CD4-positive, alpha-beta T cell (primary cell): ENCODE results near the gene SLC16A12. TPM values are rescaled to one million over a fixed set of nuclear protein-coding genes. Genes with fewer than 3 reads are reported as not detected.
"Not testable (repeated sequence)": the region's sequence is repeated elsewhere in the genome, so short reads cannot be mapped to it uniquely, and the experiment has no call there.

ENCODE experiments used
- ATAC-seq: fragments of 200-7000 bp; cut with Tn5 transposase; one replicate; pipeline ENCODE4 v1.10.0; 2022; ENCODE audit warnings: mild to moderate bottlenecking; ENCODE audit not compliant: poor library complexity
- CTCF ChIA-PET: fragments of 350-600 bp; sonication (Branson Sonifier 250); formaldehyde crosslinking; loops from one replicate; lab custom pipeline; 2021; ENCODE audit warnings: antibody characterized with exemption, inconsistent platforms; lab: Charles Lee
- POLR2A ChIA-PET: fragments of 350-600 bp; sonication (Branson Sonifier 250); formaldehyde crosslinking; loops from one replicate; lab custom pipeline; 2021; ENCODE audit warnings: antibody characterized with exemption, inconsistent platforms; lab: Charles Lee
- DNase-seq, 14 experiments: peaks; one replicate each; pipeline ENCODE4 v3.0.0-alpha.2; 2013 to 2020; ENCODE audit warnings: mixed read lengths in 2 of 14
- H3K27ac ChIP-seq, 2 donors: one replicate each; pipeline versions ENCODE4 v1.5.1 to v1.7.0; 2013; ENCODE audit warnings: low read length in 2 of 2, low read depth in 1 of 2, mild to moderate bottlenecking in 1 of 2
- H3K27me3 ChIP-seq, 2 experiments: 1 replicate in 1 of 2; 2 replicates in 1 of 2; pipeline versions ENCODE4 v1.6.1 to v1.7.0; 2013; ENCODE audit warnings: low read length in 2 of 2, control low read depth in 1 of 2, mild to moderate bottlenecking in 1 of 2, moderate library complexity in 1 of 2; ENCODE audit not compliant: insufficient read depth in 2 of 2, control insufficient read depth in 1 of 2
- H3K36me3 ChIP-seq: one replicate; pipeline ENCODE4 v1.6.1; 2013; ENCODE audit warnings: low read length, control low read depth; ENCODE audit not compliant: insufficient read depth
- H3K4me1 ChIP-seq: one replicate; pipeline ENCODE4 v1.6.1; 2013; ENCODE audit warnings: low read length, control low read depth; ENCODE audit not compliant: insufficient read depth
- H3K4me3 ChIP-seq: one replicate; pipeline ENCODE4 v1.5.1; 2013; ENCODE audit warnings: mild to moderate bottlenecking, low read length, moderate library complexity
- H3K9me3 ChIP-seq, 2 experiments: 1 replicate in 1 of 2; 2 replicates in 1 of 2; pipeline versions ENCODE4 v1.6.1 to v1.7.0; 2013; ENCODE audit warnings: low read length in 2 of 2, mild to moderate bottlenecking in 2 of 2, control low read depth in 1 of 2, moderate library complexity in 1 of 2; ENCODE audit not compliant: control insufficient read depth in 1 of 2, insufficient read depth in 1 of 2
- H3K27ac Mint-ChIP-seq: one replicate; pipeline ENCODE4 v1.8.0; 2020; ENCODE audit warnings: mixed read lengths
- H3K27me3 Mint-ChIP-seq: one replicate; pipeline ENCODE4 v1.8.0; 2021; ENCODE audit warnings: mixed read lengths
- H3K36me3 Mint-ChIP-seq: one replicate; pipeline ENCODE4 v1.8.0; 2021; ENCODE audit warnings: low read depth, mixed read lengths
- H3K4me1 Mint-ChIP-seq: one replicate; pipeline ENCODE4 v1.8.0; 2021; ENCODE audit warnings: low read depth, mixed read lengths
- H3K4me3 Mint-ChIP-seq: one replicate; pipeline ENCODE4 v1.8.0; 2020; ENCODE audit warnings: mild to moderate bottlenecking, mixed read lengths
- H3K9me3 Mint-ChIP-seq: one replicate; pipeline ENCODE4 v1.8.0; 2020; ENCODE audit warnings: mixed read lengths
- intact Hi-C, 2 experiments: fragments of 100-400 bp; cut with DNase I in 1 of 2; cut with micrococcal nuclease in 1 of 2; formaldehyde crosslinking; loops; one replicate each; pipeline versions ENCODE4 v1.15.1 to v1.9.0; 2023 to 2025; cut with DNase I, micrococcal nuclease
- total RNA-seq, 174 experiments: library from RNA in 2 of 174; stranded (reverse) in 2 of 174; gene quantifications; one replicate each; pipeline ENCODE4 v1.2.3 and lab custom pipeline; 2021 to 2026
- TF ChIP-seq, protein P1 (sequence below): fragments of 200-600 bp; IDR thresholded peaks from one replicate; pipeline ENCODE4 v1.8.0; 2022; ENCODE audit warnings: antibody characterized with exemption, mild to moderate bottlenecking

Gene SLC16A12
- total RNA-seq, 2 experiments from 2014 or later = not detected

DNA sequence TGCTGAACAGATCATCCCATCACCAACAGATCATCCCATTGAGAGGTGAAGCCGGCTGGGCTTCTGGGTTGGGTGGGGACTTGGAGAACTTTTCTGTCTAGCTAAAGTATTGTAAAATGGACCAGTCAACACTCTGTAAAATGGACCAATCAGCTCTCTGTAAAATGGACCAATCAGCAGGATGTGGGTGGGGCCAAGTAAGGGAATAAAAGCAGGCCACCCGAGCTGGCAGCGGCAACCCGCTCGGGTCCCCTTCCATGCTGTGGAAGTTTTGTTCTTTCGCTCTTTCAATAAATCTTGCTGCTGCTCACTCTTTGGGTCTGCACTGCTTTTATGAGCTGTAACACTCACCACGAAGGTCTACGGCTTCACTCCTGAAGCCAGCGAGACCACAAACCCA is 129.2 kb downstream of the SLC16A12 start:
- POLR2A ChIA-PET = interaction anchor here (1.5 kb wide), 1 partner anchor 14 kb away, joined by 5 read pairs; the partner anchor contains the start of gene IFIT1
- H3K4me1 ChIP-seq, ATAC-seq, H3K4me3 ChIP-seq, H3K27me3 ChIP-seq, H3K27ac Mint-ChIP-seq, H3K27me3 Mint-ChIP-seq, H3K9me3 ChIP-seq, H3K4me3 Mint-ChIP-seq, H3K4me1 Mint-ChIP-seq, CTCF ChIA-PET, H3K27ac ChIP-seq, intact Hi-C loops, DNase-seq, H3K9me3 Mint-ChIP-seq: not testable (repeated sequence)
- H3K36me3 Mint-ChIP-seq = peaks cover 38% of the 10 kb centered on the region
- peaks cover 15% of the 10 kb centered on the region for H3K36me3 ChIP-seq

DNA sequence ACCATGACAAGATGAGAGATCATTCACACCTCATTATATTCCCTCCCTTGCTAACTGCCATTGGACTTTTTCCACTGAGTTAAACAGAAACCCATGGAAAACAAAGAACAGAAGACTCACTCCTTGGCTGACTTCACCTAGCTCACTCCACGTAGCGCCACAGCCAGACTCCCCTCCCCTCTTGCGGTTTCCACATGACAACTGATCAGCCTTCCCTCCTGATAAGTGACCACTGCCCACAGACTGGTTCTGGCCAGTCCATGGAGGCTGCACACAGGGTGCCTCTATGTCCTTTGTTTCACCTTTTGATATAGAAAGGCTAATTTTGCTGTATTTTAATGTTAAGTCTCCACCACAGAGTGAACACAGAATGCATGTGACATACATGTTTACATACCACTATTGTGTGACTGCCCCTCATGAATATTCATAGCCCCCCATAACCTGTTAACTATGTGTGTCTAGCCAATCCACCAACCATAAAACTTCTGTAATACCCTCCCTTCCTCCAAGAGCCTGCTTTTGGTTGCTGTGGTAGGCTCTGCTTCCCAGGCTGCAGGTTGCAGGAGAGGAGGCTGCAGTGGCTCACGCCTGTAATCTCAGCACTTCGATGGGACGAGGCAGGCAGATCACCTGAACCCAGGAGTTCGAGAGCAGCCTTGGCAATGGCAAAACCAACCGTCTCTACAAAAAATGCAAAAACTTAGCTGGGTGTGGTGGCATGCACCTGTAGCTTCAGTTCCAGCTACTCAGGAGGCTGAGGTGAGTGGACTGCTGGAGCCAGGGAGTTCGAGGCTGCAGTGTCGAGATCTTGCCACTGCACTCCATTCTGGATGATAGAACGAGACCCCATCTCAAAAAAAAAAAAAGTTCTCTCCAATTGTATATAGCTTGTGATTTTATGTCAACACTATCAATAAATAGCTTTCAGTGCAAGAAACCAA is 131.0 kb downstream of the SLC16A12 start:
- CTCF ChIA-PET = no interaction called here
- POLR2A ChIA-PET = interaction anchor here (1.1 to 1.2 kb wide), 2 partner anchors 10 to 12 kb away, joined by 3 read pairs; partner anchors contain the start of gene IFIT5
- no peaks in the 10 kb centered on the region for H3K27me3 ChIP-seq
- DNase-seq (no peak), ATAC-seq (no peak)
- H3K4me1 Mint-ChIP-seq = peaks cover 14% of the 10 kb centered on the region
- no peak overlapping the region for H3K27ac Mint-ChIP-seq
- H3K4me1 ChIP-seq = no peaks in the 10 kb centered on the region
- no peaks in the 10 kb centered on the region for H3K27me3 Mint-ChIP-seq
- H3K9me3 ChIP-seq = no peaks in the 10 kb centered on the region
- peaks cover 15% of the 10 kb centered on the region for H3K36me3 ChIP-seq
- no peak overlapping the region for H3K27ac ChIP-seq
- no peaks in the 10 kb centered on the region for H3K9me3 Mint-ChIP-seq
- peaks cover 54% of the 10 kb centered on the region for H3K36me3 Mint-ChIP-seq
- no peak overlapping the region for H3K4me3 Mint-ChIP-seq
- TF ChIP-seq, protein P1, sequence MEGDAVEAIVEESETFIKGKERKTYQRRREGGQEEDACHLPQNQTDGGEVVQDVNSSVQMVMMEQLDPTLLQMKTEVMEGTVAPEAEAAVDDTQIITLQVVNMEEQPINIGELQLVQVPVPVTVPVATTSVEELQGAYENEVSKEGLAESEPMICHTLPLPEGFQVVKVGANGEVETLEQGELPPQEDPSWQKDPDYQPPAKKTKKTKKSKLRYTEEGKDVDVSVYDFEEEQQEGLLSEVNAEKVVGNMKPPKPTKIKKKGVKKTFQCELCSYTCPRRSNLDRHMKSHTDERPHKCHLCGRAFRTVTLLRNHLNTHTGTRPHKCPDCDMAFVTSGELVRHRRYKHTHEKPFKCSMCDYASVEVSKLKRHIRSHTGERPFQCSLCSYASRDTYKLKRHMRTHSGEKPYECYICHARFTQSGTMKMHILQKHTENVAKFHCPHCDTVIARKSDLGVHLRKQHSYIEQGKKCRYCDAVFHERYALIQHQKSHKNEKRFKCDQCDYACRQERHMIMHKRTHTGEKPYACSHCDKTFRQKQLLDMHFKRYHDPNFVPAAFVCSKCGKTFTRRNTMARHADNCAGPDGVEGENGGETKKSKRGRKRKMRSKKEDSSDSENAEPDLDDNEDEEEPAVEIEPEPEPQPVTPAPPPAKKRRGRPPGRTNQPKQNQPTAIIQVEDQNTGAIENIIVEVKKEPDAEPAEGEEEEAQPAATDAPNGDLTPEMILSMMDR = no peak
- no peak overlapping the region for H3K4me3 ChIP-seq
- intact Hi-C loops = no loop called here

- TF ChIP-seq, protein P1 = no peak
- CTCF ChIA-PET = interaction anchor here (0.9 kb wide), 1 partner anchor 33 kb away, joined by 4 read pairs; no protein-coding TSS in a partner anchor
- H3K9me3 ChIP-seq = no peaks in the 10 kb centered on the region
- DNase-seq = no peak
- Mint-ChIP-seq H3K27ac (no peak overlapping the region), H3K4me1 (peaks cover 27% of the 10 kb centered on the region), H3K9me3 (no peaks in the 10 kb centered on the region), H3K4me3 (no peak overlapping the region), H3K27me3 (no peaks in the 10 kb centered on the region), H3K36me3 (peaks cover 68% of the 10 kb centered on the region)
- no peak overlapping the region for H3K4me3 ChIP-seq
- peaks cover 15% of the 10 kb centered on the region for H3K36me3 ChIP-seq
- POLR2A ChIA-PET = interaction anchor here (1.1 to 2.9 kb wide), 3 partner anchors 11 to 13 kb away, joined by 3 to 10 read pairs (median 3); partner anchors contain the start of genes IFIT1 and IFIT5
- intact Hi-C loops = no loop called here
- H3K27ac ChIP-seq = no peak overlapping the region
- H3K4me1 ChIP-seq = no peaks in the 10 kb centered on the region
- no peak for ATAC-seq
- H3K27me3 ChIP-seq = no peaks in the 10 kb centered on the region
These were observed 132.4 kb downstream of the SLC16A12 start for GRCh38 chr10:89403043-89403442.
